ENCODE measurements around the gene GALK1.
A peak's percentile ranks its signal among the peaks of the same experiment; 100 is the strongest.

GALK1 gene

GRCh38 chr17:75749545-75750389, 15.2 kb downstream of the GALK1 start:
- DNase-seq (ENCODE audit: low read depth): peak; percentile 80

- DNase-seq (ENCODE audit: low read depth): no peak
Measured at GRCh38 chr17:75748706-75749105, 16.3 kb downstream of the GALK1 start.

GRCh38 chr17:75743625-75744206, 21.3 kb downstream of the GALK1 start:
- DNase-seq (ENCODE audit: low read depth): no peak

- no peak for DNase-seq (ENCODE audit: low read depth)
Measured at GRCh38 chr17:75742337-75742736, 22.7 kb downstream of the GALK1 start.

GRCh38 chr17:75740631-75741077, 24.3 kb downstream of the GALK1 start:
- no peak for DNase-seq (ENCODE audit: low read depth)

GRCh38 chr17:75740215-75740614, 24.8 kb downstream of the GALK1 start:
- no peak for DNase-seq (ENCODE audit: low read depth)

GRCh38 chr17:75739801-75740200, 25.2 kb downstream of the GALK1 start:
- no peak for DNase-seq (ENCODE audit: low read depth)

GRCh38 chr17:75739174-75739573, 25.8 kb downstream of the GALK1 start:
- no peak for DNase-seq (ENCODE audit: low read depth)

- DNase-seq (ENCODE audit: low read depth): no peak
Measured at GRCh38 chr17:75738218-75738802, 26.7 kb downstream of the GALK1 start.

- DNase-seq (ENCODE audit: low read depth): no peak
Measured at GRCh38 chr17:75737133-75737962, 27.6 kb downstream of the GALK1 start.

- no peak for DNase-seq (ENCODE audit: low read depth)
Measured at GRCh38 chr17:75736173-75736835, 28.7 kb downstream of the GALK1 start.

- no peak for DNase-seq (ENCODE audit: low read depth)
Measured at GRCh38 chr17:75734674-75735294, 30.2 kb downstream of the GALK1 start.

GRCh38 chr17:75733471-75733870, 31.5 kb downstream of the GALK1 start:
- no peak for DNase-seq (ENCODE audit: low read depth)

GRCh38 chr17:75731716-75732498, 33.1 kb downstream of the GALK1 start:
- no peak for DNase-seq (ENCODE audit: low read depth)

- DNase-seq (ENCODE audit: low read depth): no peak
Measured at GRCh38 chr17:75731086-75731715, 33.8 kb downstream of the GALK1 start.

- DNase-seq (ENCODE audit: low read depth): no peak
Measured at GRCh38 chr17:75730065-75730464, 34.9 kb downstream of the GALK1 start.

- DNase-seq (ENCODE audit: low read depth): no peak
Measured at GRCh38 chr17:75729351-75729750, 35.6 kb downstream of the GALK1 start.

- no peak for DNase-seq (ENCODE audit: low read depth)
Measured at GRCh38 chr17:75727391-75727790, 37.6 kb downstream of the GALK1 start.

GRCh38 chr17:75725504-75725903, 39.5 kb downstream of the GALK1 start:
- DNase-seq (ENCODE audit: low read depth): no peak

Measured in stimulated activated CD4-positive, alpha-beta T cell treated with anti-CD3 and anti-CD28 coated beads, Interleukin-2, amount 100 ng/mL, for 4 hours (primary cell).